ENCODE results near the gene EXTL1. TPM values are rescaled to one million over a fixed set of nuclear protein-coding genes. Genes with fewer than 3 reads are reported as not detected.
A peak's percentile ranks its signal among the peaks of the same experiment; 100 is the strongest.

Gene EXTL1
- total and polyA plus RNA-seq, 8 donors: 0.18 to 26.3 (median 0.31) TPM; not detected in 4

DNA sequence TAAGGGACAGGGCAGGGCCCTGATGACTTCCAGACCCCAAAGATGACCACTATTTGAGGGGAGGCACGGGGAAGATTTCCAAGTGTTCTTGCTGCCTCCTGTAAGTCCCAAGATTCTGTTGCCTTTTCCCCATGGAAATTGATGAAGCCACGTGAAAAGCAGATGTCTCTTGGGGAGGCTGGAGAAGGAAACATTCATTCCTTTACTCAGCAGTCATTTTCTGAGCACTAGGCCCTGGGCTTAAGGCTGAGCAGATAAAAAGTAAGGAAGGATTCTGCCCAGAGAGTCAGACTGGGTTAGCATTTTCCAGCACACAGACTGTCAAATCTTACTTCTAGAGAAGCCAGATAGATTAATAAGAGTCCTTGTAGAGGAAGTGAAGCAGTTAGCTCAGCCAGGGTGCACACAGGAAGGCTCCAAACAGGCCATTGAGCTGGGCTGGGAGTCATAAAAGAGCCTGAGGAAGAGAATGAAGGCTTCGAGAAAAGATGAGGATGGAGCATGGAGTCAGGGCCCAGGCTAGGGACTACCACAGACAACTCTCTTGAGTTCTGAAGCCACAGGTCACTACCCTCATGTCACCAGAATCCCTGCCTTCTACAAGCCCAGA is 10.1 kb downstream of the EXTL1 start:
- intact Hi-C loops (cut with DNase I; ENCODE audit: low total_unique reads): loop anchor here (10.0 kb wide), 1 partner anchor 113 kb away; no protein-coding TSS in a partner anchor
- Histone ChIP-seq H3K4me1 (peaks cover 16 to 21% (median 18%) of the 10 kb centered on the region in 4 donors), H3K9me3 (no peaks in the 10 kb centered on the region), H3K36me3 (no peaks in the 10 kb centered on the region), H3K27ac (no peak overlapping the region), H3K27me3 (peaks cover 0 to 20% (median 4%) of the 10 kb centered on the region in 3 donors), H3K4me3 (no peak overlapping the region)
- WGBS, 5 donors: 65 to 85% (median 75%) methylated on average over 3 of the region's 3 CpGs
- TF ChIP-seq POLR2A (IDR thresholded peaks at IDR 0.05) (no peak), POLR2AphosphoS5 (IDR thresholded peaks at IDR 0.05) (no peak), EP300 (IDR thresholded peaks at IDR 0.05) (no peak)
- TF ChIP-seq, protein P1, sequence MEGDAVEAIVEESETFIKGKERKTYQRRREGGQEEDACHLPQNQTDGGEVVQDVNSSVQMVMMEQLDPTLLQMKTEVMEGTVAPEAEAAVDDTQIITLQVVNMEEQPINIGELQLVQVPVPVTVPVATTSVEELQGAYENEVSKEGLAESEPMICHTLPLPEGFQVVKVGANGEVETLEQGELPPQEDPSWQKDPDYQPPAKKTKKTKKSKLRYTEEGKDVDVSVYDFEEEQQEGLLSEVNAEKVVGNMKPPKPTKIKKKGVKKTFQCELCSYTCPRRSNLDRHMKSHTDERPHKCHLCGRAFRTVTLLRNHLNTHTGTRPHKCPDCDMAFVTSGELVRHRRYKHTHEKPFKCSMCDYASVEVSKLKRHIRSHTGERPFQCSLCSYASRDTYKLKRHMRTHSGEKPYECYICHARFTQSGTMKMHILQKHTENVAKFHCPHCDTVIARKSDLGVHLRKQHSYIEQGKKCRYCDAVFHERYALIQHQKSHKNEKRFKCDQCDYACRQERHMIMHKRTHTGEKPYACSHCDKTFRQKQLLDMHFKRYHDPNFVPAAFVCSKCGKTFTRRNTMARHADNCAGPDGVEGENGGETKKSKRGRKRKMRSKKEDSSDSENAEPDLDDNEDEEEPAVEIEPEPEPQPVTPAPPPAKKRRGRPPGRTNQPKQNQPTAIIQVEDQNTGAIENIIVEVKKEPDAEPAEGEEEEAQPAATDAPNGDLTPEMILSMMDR (IDR thresholded peaks at IDR 0.05): no peak
- no peak for DNase-seq

DNA sequence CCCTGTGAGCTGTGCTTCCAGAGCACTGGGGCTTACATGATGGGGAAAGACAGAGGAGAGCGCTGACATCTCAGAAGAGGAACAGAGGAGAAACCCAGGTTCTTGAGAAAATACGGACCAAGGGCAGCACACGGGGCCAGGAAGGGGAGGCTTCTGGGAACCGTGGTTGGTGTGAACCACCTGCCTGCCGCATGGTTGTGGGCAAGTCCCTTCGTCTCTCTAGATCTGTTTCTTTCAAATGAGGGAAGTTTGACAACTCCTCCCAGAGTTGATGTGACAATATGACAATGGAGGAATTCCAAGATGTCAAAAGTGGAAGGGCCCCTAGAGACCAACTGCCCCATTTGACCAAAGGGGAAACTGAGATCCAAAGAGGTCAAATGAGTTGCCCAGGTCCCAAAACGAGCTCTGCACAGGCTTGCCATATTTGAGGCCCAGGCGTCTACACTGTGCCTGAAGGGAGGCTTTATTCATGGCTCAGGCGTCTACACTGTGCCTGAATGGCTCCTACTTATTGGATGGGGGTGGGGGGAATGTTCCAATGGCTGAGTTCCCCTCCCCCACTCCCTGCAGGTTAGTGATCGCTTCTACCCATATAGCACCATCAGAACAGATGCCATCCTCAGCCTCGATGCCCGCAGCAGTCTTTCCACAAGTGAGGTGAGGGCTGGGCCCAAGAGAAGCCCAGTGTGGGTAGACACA is 11.2 kb downstream of the EXTL1 start:
- WGBS, 5 donors: 78 to 89% (median 83%) methylated on average over 10 to 12 of the region's 12 CpGs

DNA sequence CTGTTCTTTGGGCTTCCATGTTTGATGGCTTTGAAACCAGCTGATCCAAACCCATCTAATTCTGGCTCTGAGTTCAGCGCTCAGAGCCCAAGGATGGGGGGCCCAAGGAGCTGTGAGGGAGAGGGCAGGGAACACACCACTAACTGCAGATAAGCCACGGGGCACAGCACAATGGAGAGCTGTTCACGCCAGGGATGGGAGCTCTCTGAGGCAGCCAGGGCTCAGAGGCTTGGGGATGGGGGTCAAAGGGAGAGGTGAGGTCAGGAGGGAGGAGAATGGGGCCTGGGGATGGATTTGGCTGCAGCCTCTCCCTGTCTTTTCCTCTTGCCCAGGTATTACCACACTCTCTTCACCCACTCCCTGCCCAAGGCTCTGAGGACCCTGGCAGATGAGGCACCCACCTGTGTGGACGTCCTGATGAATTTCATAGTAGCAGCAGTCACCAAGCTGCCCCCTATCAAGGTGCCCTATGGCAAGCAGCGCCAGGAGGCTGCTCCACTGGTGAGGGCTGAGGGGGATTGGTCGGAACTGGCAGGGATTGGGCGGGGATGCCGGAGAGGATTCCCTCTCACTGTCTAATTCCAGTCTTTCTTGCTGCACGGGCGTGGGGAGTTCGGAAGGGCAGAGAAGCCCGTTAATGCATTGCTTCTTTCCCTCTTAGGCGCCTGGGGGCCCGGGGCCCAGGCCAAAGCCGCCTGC is 13.1 kb downstream of the EXTL1 start:
- WGBS, 5 donors: 5 to 19% (median 15%) methylated on average over 9 to 15 of the region's 15 CpGs
- H3K4me1 ChIP-seq: peaks cover 16 to 21% (median 20%) of the 10 kb centered on the region in 4 donors
- TF ChIP-seq EP300 (IDR thresholded peaks at IDR 0.05) (no peak), POLR2AphosphoS5 (IDR thresholded peaks at IDR 0.05) (no peak), POLR2A (IDR thresholded peaks at IDR 0.05) (no peak)
- TF ChIP-seq, protein P1 (IDR thresholded peaks at IDR 0.05): no peak
- peak overlapping the region; percentile 62 to 93 (median 87) for H3K4me3 ChIP-seq
- H3K36me3 ChIP-seq: no peaks in the 10 kb centered on the region
- H3K27me3 ChIP-seq: peaks cover 0 to 22% (median 4%) of the 10 kb centered on the region in 3 donors
- no peak for DNase-seq
- intact Hi-C loops (cut with DNase I; ENCODE audit: low total_unique reads): loop anchor here (5.0 to 10.0 kb wide), 2 partner anchors 110 to 128 kb away; no protein-coding TSS in a partner anchor
- H3K9me3 ChIP-seq: no peaks in the 10 kb centered on the region
- peak overlapping the region in 4 of 5 donors; percentile 46 to 92 (median 81) for H3K27ac ChIP-seq

More for the DNA sequence above, 11.2 kb downstream of the EXTL1 start:
- H3K9me3 ChIP-seq: no peaks in the 10 kb centered on the region
- TF ChIP-seq POLR2A (IDR thresholded peaks at IDR 0.05) (no peak), EP300 (IDR thresholded peaks at IDR 0.05) (no peak), POLR2AphosphoS5 (IDR thresholded peaks at IDR 0.05) (no peak)
- TF ChIP-seq, protein P1 (IDR thresholded peaks at IDR 0.05): no peak
- DNase-seq: no peak
- H3K4me3 ChIP-seq: no peak overlapping the region
- H3K27ac ChIP-seq: no peak overlapping the region
- peaks cover 16 to 21% (median 20%) of the 10 kb centered on the region in 4 donors for H3K4me1 ChIP-seq
- intact Hi-C loops (cut with DNase I; ENCODE audit: low total_unique reads): loop anchor here (10.0 kb wide), 1 partner anchor 112 kb away; no protein-coding TSS in a partner anchor
- H3K36me3 ChIP-seq: no peaks in the 10 kb centered on the region
- H3K27me3 ChIP-seq: peaks cover 0 to 22% (median 4%) of the 10 kb centered on the region in 3 donors
